Fibroblast of upper back skin (primary cell): ENCODE results near the gene SLC22A5.
"Not testable (repeated sequence)": the region's sequence is repeated elsewhere in the genome, so short reads cannot be mapped to it uniquely, and the experiment has no call there.

Source experiments
- DNase-seq: peaks from one replicate; pipeline ENCODE4 v3.0.0-alpha.2; 2013

SLC22A5 gene

DNA sequence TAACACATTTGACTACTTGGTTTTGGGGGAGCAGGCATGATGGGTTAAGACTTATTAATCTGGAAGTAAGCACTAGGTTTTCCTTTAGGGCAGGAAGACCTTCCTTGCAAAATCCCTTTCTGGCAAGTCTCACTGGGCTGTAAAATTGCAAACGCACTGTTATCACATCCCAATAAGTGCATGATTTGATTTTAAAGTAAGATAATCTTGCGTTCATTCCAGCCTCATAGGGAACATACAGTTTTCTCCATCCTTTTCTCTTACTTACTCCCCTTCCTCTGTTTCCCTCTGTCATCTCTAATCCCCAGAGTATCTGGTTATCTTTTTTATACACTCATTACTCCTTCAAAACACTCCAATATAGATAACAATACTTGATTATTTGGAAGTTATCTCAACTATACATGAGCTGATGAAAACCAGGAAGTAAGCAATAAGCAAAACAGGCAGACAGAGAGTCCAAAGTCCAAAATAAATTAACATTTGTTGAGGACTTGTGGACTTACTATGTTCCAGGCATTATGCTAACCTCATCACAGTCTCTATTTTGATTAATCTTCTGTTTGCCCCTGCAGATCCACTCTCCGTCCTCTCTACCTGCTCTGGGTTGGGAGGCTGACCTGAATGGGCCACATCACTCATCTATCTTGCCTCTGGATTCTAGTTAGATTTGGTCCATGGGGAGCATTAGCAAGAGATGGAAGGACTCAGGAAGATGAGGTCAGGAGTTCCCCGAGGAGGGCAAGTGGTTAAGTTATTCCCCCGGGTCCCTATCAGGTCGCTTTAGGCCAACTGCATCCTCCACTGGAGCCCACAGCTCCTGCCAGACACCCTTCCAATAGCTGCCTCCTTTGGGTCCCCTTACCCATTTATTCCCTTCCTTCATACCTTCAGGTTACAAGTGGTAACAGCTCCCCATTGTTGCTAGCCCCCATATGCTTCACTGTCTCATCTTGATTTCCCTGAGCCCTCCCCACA lies 60.2 kb downstream of the SLC22A5 start:
- no peak for DNase-seq

DNA sequence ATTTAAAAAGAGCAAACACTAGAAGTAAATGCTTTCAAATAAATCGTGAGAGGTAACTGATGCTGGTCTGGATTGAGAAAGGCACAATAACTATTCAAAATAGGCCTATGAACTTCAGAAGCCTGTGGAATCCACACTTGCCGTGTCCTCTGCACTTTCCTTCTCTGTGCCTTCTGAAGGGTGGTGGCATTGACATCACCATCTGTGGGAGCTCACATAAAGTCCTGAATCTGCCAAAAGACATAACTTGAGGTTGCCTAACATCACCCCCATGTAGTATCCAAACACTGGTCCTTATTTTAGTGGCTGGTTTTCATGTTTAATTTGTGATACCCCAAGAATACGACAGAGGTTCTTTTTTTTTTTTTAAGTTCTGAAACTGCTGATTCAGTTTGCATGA lies 61.2 kb downstream of the SLC22A5 start:
- DNase-seq: no peak

DNA sequence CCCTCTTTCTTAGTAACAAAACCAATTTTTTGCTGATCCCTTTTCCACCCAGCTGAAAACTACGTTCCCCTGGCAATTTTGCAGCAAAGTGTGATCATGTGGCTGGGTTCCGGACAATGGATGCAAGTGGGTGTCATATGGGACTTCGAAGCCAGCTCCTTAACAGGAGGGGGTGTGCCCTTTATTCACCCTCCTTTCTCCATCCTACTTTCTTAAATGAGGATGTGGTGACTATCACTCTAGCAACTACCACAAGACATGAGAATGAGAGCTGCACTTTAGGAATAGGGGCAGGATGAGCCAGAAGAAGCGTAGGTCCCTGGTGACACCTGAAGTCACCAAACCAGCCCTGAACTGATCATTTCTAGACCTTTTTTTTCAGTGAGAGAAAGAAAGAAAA lies 62.1 kb downstream of the SLC22A5 start:
- DNase-seq: no peak

DNA sequence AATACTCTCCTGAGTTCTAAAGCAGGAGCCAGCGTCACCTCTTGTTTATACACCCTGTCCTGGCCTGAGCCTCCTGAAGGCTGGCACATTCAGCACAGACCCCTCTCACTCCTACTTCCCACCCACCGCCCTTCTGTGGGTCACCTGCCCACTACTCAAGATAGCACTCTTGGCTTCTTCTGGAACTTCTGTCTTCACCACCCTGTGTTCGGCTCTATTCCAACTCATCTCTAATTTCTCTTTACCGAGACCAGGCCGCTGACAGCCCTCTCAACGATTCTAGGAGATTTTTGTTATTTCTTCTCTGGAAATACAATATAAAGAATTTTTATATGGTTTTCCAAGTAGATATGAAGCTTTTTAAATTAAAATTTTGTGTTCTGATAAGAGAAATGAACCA lies 63.6 kb downstream of the SLC22A5 start:
- no peak for DNase-seq

DNA sequence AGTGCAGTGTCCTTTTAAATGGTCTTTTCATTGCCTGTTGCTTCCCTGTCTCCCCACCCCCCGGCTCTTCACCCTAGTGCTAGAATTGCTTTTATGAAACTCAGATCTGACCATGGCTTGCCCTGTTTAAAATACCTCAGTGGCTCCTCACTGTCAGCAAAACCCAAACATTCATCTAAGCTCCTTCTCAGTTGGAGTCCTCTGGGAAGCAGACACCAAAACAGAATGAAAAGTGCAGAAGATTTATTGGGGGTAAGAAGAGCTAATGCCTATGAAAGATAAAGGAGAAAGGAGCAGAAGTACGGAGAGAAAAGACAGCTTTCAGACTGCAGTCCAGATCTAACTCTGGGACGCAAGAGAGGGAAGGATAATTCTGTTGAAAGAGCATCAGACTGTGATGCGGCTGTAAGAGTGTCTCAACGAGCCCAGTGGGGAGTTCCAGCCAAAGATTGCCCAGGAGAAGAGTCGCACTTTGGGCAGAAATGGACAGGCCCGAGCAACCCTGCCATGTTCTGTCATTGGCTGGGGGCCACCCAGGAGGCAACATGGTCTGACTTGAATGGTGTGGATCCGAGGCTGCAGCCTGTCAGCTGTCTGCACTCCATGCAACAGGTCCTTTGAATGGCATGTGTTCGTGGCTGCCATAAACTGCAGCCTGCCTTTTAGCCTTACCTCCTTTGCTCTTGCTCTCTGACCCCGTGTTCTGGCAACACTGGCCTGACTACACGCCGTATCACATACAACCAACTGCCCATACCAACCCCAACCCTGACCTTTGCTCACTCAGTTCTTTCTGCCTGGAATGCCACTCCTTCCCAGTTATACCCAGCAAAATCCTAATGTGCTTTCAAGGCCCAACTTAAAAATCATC lies 65.1 kb downstream of the SLC22A5 start:
- peak; percentile 68 for DNase-seq

DNA sequence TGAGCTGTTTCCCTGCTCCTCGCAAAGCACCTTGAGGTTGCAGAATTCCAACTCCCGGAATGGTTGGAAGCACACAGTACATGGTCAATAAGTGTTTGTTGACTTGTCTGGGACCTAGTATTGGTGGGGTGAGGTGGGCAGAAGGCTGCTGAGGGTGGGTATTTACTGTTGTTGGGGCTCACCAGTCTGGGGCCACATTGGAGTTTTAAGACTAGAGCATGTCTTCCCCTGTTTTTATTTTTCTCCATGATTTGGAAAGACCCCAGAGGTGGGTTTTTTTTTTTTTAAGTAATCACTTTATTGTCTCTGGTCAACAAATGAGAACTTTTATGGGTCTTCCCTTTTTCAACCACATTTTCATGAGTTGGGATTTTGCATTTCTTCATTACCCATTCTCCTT lies 65.9 kb downstream of the SLC22A5 start:
- DNase-seq: no peak

DNA sequence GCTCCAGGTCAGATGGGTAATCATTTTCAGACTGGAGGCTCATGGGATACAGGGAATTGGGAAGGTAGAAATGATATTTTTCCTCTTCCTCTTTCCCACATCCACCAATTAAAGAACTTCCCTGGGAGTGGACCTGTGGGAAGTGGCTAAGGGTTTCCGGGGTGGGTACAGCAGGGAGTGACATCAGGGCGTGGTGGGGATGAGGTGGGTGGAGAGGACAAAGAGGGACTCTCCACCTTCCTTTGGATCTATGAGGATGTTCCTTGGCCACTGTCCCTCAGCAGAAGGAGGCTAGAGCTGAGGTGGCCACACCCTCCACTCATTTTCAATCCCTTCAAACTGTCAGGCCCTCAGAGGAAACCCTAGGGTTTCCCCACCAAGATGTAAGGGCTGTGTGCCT lies 66.4 kb downstream of the SLC22A5 start:
- no peak for DNase-seq

DNA sequence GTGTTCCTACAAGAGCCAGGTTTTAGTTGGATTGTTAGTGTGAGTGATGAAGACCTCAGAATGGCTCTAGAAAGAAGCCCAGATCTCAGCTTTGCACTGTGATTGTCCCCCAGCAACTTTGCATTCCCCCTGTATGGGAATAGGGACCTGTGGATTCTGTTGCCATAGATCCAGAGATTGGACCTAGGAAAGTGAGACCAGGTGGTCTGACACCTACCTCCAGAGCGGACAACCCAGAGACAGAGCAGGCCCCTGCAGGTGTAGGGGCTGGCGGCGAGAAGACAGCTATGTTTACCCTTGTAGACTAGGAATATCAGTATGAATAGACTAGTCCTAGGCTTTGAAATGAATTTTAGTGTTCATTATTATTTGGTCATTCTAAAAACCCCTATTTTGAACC lies 67.4 kb downstream of the SLC22A5 start:
- DNase-seq: no peak

DNA sequence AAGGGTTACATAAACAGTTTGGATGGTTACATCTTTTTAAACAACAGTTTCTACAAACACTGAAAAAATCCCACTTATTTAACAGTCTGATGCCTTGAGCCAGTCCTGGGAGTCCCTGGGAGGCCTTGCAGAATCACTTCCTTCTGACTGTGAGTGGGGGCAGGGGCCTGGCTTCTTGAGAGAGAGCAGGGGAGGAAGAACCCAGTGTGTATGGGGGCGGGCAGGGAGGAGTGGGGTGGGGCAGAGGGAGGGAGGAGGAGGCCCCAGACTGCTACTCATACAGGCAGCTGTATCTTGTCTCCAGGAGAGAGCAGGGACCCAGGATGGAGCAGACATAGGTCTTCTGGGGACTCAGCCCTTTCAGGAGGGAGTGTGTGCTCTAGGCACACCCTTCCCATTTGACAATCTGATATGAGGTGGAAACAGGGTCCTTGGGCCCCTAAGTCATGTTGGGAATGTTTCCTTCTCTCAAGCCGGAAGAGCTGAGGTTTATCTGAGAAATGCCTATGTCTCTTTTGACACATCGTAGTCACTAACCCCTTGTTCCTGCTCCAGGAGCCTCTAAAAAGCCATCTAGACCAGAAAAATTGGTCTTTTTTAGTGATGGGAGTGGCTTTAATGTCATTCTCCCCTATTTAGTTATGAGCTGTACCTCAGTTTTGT lies 68.2 kb downstream of the SLC22A5 start:
- peak; percentile 95 for DNase-seq

DNA sequence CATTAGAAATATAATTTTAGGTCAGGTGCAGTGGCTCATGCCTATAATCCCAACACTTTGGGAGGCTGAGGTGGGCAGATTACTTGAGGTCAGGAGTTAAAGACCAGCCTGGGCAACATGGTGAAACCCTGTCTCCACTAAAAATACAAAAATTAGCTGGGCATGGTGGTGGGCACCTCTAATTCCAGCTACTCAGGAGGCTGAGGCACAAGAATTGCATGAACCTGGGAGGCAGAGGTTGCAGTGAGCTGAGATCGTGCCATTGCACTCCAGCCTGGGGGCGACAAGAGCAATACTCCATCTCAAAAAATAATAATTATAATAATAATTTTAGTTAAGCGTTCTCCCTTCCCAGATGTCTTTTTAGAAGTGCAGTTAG lies 68.7 kb downstream of the SLC22A5 start:
- DNase-seq: not testable (repeated sequence)

DNA sequence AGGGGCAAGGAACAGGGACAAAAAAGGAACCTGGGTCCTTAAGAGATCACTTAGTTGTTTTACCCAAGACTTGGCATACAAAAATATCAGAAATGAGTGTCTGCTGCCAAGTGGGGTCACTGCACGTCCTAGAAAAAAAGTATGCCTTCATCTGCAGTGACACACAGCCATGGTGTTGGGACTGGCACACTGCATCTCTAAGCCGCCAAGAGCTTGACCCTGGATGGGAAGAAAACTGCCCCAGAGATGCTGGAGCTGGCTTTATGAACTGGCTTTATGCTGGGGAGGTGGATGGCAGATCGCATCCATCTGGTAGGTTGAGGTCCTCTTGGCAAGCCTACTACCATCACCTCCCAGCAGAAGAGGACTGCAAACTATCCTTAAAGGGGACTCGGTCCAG lies 69.4 kb downstream of the SLC22A5 start:
- DNase-seq: no peak

DNA sequence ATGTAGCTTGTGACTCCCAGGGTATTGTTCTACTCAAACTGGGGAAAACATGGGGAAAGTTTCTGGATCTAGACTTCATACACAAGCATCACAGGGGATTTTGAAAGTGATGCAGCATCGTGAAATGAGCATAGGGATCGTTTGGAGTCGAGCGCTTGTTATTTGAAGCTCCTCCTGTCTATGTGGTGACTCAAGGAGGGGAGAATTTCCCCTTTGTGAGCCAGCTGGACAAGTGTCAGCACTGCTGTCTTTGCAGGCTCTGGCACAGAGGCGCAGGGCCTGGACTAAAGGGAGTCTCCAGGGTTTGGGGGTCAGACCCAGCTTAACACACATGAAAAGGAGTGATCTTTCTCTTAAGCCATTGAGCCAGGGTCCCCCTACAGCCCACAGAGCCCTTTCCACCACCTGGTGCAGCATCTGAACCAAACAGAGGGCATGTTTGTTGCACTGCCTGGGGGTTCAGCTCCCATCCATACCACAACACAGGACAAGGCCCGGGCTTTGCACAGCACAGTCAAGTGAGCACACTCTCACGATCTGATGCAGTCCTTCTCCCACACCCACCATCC lies 70.1 kb downstream of the SLC22A5 start:
- DNase-seq: peak; percentile 94

DNA sequence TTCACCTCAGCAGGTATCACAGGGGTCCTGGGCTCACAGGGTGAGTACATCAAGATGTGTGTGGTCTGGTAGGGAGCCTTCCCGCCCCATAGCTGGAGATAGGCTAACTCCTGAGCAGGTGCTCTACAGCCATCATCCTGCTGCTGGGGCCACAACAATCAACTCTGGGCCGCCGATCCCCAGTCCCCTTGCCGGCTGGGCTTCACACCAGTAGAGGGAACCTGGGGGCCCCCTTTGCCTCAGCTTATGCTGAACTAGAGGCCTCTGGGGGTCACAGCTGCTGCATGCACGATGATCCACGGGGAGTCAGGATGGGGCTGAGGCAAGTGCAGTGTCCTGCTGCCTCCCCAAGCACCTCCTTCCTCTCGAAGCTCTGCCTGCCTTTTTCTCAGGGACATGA lies 74.6 kb downstream of the SLC22A5 start:
- no peak for DNase-seq
